Measurements from ENCODE around the gene CCDC85C.

Gene CCDC85C

GRCh38 chr14:99570544-99571302 lies 33.3 kb downstream of the CCDC85C start:
- in situ Hi-C loops (cut with MboI; ENCODE audit: low pct_unique_long_range_greater_than_20kb, low sequenced_read_pairs, unreplicated experiment): no loop called here
- no peak for TF ChIP-seq CTCF (IDR thresholded peaks at IDR 0.05; ENCODE audit: extremely low read depth, insufficient read depth, missing control alignments)
- no peak for DNase-seq (ENCODE audit: low spot score)

- in situ Hi-C loops (cut with MboI; ENCODE audit: low pct_unique_long_range_greater_than_20kb, low sequenced_read_pairs, unreplicated experiment): no loop called here
- no peak for TF ChIP-seq CTCF (IDR thresholded peaks at IDR 0.05; ENCODE audit: extremely low read depth, insufficient read depth, missing control alignments)
- no peak for DNase-seq (ENCODE audit: low spot score)
Measured at GRCh38 chr14:99569725-99570543, 34.1 kb downstream of the CCDC85C start.

GRCh38 chr14:99568567-99569560 lies 35.1 kb downstream of the CCDC85C start:
- TF ChIP-seq CTCF (IDR thresholded peaks at IDR 0.05; ENCODE audit: extremely low read depth, insufficient read depth, missing control alignments): no peak
- in situ Hi-C loops (cut with MboI; ENCODE audit: low pct_unique_long_range_greater_than_20kb, low sequenced_read_pairs, unreplicated experiment): no loop called here
- no peak for DNase-seq (ENCODE audit: low spot score)

- TF ChIP-seq CTCF (IDR thresholded peaks at IDR 0.05; ENCODE audit: extremely low read depth, insufficient read depth, missing control alignments): no peak
- in situ Hi-C loops (cut with MboI; ENCODE audit: low pct_unique_long_range_greater_than_20kb, low sequenced_read_pairs, unreplicated experiment): no loop called here
- no peak for DNase-seq (ENCODE audit: low spot score)
Measured at GRCh38 chr14:99566390-99567354, 37.3 kb downstream of the CCDC85C start.

- TF ChIP-seq CTCF (IDR thresholded peaks at IDR 0.05; ENCODE audit: extremely low read depth, insufficient read depth, missing control alignments): no peak
- no peak for DNase-seq (ENCODE audit: low spot score)
Measured at GRCh38 chr14:99566009-99566389, 38.0 kb downstream of the CCDC85C start.

More at GRCh38 chr14:99566009-99566389, 38.0 kb downstream of the CCDC85C start:
- in situ Hi-C loops (cut with MboI; ENCODE audit: low pct_unique_long_range_greater_than_20kb, low sequenced_read_pairs, unreplicated experiment): no loop called here
